Superior temporal gyrus (tissue), 1 donor: ENCODE data around the gene SMARCA4.

Experiments used
- DNase-seq: peaks from one replicate; pipeline ENCODE4 v3.0.0-alpha.2; 2016; ENCODE audit errors: extremely low spot score

Gene SMARCA4

DNA sequence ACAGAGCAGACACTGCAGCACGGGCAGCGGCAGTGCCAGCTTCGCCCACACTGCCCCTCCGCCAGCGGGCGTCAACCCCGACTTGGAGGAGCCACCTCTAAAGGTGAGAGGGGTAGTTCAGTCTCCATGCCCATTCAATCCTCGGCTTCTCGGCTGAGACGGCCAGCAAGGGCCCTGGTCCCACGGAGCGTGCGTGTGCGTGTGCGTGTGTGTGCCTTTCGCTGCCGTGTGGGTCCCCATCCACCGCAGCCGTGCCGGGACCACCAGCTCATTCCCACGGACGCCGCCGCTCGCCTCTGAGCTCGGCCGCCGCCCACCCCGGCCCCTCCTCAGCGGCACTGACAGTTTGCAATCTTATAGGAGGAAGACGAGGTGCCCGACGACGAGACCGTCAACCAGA lies 72.9 kb downstream of the SMARCA4 start:
- DNase-seq = no peak

DNA sequence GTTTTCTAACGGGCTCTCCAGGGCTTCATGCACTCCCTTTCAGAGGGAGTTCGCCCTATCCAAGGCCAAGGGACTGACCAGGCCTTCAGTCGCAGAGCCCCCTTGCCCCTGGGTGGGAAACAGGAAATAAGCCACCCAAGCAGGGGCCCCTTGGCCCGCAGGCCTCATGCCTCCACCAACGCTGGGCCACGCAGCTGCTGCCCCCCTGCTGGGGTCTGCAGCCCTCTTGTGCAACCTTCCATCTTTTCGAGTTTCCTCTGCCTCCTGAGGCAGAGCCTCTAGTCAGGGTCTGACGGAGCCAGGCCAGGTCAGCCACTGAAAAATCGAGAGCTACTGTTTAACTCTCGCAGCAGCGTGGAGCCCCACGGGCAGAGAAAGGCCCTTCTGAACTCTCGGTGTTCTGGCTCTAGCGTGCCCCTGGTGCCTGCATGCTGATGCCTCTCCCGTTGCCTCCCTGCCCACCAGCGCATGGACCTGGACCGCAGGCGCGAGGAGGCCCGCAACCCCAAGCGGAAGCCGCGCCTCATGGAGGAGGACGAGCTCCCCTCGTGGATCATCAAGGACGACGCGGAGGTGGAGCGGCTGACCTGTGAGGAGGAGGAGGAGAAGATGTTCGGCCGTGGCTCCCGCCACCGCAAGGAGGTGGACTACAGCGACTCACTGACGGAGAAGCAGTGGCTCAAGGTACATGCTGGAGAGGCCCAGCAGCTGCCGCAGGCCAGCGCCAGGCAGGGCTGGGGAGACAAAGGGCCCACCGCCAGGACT lies 73.8 kb downstream of the SMARCA4 start:
- no peak for DNase-seq

DNA sequence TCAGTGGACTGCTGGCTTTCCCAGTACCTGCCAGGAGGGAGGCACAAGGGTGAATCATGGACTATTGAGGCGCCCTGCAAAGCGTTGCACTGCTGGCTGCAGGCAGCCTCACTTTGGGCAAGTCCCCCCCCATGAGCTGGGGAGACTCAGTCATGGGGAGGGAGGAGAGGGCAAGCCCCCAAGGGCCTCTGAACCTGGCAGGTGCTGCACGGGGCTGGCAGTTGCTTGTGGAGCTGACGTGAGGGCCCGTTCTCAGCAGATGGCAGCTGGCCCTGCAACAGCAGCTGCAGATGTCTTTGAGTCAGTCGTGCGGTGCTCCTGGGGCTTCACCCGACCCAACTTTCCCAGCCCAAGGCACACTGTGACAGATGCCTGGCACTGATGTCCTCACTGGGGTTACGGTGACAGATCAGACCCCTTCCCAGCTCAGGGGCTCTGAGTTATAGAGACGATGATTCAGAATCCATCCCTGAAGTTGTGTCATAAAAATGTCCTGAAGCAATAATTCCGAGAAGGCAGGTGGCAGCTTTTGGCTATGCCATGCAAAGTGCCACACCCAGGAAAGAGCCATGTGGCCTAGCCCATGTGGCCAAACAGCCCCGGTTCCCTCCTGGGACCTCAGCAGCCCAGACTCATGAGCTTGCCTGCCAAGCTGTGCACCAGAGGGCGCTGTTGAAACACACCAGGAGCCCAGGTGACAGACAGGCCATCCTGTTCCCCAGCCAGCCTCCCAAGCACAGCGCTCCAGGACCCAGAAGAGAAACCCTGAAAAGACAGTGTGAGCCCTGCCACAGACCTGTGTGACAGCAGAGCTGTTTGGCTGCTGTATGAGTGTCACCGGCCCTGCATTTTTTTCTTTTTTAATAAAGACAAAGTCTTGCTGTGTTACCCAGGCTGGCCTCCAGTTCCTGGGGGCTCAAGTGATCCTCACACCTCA lies 74.9 kb downstream of the SMARCA4 start:
- DNase-seq = peak; percentile 81

DNA sequence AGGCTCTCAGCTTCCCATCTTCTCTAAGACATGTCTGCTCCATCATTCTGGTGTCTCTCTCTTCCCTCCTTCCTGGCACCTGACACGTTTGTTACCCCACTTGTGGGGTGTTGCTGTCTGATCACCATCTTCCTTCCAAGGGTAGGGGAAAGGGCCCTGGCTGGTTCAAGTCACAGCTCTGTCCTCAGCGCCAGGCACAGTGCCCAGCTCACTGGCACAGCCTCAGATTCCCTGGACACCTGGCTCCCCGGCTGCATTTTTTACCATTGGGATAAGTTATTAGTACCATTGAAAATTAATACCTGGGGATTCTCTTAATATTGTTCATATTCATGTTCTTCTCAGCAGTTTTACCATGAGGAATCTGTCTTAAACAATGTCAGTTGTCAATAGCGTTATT lies 77.7 kb downstream of the SMARCA4 start:
- no peak for DNase-seq

DNA sequence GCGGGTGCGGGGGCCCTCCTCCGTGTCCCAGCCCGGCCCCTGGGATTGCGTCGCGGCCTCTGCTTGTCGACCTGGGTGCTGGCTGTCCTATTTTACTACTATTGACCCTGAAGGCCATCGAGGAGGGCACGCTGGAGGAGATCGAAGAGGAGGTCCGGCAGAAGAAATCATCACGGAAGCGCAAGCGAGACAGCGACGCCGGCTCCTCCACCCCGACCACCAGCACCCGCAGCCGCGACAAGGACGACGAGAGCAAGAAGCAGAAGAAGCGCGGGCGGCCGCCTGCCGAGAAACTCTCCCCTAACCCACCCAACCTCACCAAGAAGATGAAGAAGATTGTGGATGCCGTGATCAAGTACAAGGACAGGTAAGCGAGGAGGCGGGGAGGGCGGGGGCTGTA lies 80.4 kb downstream of the SMARCA4 start:
- DNase-seq = no peak

DNA sequence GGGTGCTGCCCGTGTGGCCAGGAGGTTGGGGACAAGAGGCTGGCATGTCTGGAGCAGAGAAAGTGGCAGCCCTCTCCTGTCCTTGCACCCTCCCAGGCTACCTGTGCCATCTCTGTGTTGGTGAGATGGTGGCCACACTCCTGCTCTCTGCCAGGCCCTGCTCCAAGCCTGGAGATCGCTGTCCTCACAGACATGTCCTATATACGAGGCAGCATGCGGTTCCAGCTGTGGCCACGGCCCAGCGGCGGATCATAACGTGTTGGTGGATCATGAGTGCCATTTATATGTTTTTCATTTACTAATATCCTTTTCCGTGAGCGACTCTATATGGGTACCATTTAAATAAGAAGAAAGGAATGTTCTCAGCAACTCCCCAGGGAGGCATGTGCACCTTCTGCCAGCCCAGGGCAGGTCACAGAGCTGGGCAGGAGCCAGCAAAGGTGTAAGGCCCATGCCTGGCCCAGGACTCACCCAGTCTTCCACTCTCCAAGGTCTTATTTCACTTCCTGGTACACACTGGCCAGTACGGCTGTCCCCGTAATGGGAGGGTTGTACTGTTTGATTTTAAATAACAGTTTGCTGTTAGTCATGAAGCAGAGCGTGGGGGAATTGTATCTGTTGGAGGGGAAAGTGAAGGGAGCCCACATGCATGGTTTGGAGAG lies 81.3 kb downstream of the SMARCA4 start:
- no peak for DNase-seq

DNA sequence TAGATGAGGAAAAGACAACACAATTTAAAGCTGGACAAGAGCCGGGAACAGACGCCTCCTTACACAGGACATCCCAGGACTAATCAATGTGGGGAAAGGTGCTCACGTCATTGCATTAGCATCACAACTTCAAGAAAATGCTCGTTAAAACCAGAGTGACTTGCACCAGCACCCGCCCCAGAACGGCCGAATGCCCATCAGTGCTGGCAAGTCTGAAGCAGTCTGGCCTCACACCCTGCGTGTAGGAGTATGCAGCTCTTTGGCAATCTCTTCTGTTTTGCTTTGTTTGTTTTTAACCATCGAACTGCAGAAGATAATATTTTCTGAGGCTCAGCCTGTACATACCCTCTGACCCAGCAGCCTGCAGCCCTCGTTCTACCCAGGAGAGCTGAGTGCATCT lies 83.6 kb downstream of the SMARCA4 start:
- no peak for DNase-seq

DNA sequence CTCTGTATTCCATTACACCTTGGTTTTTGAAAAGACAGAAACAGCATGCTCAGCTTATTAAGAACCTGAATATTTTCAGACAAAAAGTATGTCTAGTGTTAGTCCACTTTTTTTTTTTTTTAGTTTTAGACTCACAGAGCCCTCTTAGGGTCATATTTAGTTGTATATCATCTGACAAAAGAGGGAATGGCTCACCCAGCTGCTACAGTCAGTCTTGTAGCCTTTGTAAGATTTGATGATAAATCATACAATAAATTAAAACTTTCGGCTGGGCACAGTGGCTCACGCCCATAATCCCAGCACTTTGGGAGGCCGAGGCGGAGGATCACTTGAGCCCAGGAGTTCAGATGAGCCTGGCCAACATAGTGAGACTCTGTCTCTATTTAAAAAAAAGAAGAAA lies 84.7 kb downstream of the SMARCA4 start:
- no peak for DNase-seq

DNA sequence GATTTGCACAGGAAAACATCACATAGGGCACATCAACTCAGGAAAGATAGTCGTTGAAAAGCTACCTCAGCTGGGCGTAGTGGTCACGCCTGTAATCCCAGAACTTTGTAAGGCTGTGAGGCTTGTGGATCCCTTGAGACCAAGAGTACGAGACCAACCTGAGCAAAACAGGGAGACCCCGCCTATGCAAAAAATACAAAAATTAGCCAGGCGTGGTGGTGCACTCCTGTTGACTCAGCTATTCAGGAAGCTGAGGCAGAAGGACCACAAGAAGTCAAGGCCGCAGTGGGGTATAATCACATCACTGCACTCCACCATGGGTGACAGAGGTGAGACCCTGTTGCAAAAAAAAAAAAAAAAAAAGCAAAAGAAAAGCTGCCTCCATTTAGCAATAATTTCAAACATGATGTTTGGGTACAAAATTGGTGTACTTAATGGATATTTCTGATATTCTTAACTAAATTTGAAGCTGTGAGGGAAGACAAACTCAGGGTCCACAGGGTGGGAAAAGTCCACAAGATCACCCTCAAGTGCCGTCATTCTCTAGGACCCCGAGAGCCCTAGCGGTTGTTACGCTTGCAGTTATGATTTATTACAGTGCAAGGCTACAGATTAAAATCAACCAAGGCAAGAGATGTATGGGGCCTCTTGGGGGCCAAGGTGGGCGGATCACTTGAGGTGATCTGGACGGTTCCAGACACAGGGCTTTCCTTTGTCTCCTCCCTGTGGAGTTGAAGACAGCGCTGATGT lies 86.0 kb downstream of the SMARCA4 start:
- DNase-seq = no peak

DNA sequence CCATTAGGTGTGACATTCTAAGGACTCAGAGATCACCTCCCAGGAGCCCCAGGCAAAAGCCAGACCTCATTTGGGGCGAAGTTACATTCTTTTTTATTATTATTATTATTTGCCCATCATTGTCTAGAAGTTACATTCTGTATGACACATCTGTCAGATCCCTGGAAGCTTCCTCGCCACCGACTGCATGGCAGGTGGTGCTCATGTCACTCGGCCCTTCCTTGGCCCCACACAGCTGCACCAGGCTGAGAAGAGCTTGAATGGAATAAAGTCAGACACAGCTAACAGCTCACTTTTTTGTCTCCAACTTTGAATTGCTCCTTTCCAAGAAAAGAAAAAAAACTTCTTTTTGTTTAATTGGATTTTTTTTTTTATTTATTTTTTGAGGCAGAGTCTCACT lies 87.0 kb downstream of the SMARCA4 start:
- DNase-seq = no peak

DNA sequence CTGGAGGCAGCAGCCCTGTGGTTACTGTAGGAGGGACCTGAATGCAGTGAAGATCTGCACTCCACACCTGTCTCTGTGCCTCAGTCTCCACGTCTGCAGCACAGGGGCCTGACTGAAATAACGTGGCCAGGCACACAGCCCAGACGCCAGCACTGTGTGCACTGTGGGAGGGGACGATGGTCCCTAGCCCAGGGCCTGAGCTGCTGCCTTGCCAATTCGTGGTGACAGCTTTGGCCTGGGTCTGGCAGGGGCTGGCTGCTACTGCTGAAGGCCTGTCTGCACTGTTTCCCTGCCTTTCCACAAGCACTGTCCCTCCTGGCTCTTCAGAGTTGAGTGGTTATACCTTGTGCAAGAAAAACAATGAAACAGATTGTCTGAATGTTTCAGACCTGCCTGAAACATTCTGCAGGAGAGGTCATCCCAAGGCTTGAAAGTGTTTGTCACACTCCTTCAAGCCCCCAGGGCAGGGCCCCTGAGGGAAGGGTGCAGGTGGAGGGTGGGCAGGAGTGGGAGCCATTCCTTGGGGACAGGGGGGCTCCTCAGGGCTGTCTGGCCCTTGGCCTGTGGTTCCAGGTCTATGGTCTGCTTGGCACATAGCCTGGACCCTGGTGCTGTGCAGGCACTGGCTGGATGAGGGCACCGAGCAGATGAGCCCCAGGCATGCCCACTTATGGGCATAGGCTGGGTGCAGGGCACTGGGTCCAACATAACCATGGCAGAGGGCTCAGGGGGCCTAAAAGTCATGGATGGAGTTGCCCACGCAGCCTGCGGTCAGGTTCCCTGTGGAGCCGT lies 89.7 kb downstream of the SMARCA4 start:
- no peak for DNase-seq

DNA sequence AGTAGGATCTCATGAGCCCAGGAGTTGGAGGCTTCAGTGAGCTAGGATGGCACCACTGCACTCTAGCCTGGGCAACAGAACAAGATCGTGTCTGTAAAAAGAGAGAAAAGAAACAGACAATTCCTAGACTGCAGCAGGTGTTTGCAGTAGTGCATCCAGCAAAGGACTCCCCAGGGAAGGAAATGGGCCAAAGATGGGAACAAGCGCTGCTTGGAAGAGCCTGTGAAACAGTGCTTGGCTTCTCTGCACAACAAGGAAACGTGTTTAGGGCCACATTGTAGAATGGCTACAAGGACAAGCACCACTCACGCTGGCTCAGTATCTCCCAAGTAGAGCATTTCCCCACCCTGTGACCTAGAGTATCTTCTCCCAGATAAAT lies 93.0 kb downstream of the SMARCA4 start:
- DNase-seq = no peak

DNA sequence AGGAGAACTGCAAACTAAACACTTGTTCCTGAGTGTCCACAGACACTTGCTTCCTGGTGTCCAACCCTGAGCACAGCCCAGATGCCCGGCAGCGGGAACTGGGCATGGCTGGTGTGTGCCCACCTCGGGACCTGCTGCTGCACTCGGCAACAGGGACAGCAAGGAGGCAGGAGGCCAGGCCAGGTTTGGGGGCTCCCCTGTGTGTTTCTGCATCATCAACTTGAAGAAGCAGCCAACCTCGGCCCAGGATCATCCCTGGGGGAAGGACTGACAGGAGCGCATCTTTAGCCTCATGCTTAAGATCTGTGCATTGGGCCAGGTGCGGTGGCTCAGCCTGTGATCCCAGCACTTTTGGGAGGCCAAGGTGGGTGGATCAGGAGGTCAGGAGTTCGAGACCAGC lies 93.4 kb downstream of the SMARCA4 start:
- DNase-seq = no peak

DNA sequence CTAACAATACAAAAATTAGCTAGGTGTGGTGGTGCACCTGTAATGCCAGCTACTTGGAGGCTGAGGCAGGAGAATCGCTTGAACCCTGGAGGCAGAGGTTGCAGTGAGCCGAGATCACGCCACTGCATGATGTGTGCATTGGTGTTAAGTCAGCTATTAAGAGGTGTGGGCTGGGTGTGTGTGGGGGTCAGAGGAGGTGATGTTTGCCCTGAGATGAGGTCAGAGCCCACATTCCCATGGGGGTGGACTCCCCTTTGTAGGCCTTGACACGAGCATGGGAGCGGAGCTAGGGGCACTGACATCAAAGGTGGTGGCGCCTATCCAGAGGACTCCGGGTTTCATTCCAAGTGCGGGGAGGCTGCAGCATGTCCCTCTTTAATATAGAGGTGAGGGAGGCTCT lies 93.8 kb downstream of the SMARCA4 start:
- DNase-seq = no peak

DNA sequence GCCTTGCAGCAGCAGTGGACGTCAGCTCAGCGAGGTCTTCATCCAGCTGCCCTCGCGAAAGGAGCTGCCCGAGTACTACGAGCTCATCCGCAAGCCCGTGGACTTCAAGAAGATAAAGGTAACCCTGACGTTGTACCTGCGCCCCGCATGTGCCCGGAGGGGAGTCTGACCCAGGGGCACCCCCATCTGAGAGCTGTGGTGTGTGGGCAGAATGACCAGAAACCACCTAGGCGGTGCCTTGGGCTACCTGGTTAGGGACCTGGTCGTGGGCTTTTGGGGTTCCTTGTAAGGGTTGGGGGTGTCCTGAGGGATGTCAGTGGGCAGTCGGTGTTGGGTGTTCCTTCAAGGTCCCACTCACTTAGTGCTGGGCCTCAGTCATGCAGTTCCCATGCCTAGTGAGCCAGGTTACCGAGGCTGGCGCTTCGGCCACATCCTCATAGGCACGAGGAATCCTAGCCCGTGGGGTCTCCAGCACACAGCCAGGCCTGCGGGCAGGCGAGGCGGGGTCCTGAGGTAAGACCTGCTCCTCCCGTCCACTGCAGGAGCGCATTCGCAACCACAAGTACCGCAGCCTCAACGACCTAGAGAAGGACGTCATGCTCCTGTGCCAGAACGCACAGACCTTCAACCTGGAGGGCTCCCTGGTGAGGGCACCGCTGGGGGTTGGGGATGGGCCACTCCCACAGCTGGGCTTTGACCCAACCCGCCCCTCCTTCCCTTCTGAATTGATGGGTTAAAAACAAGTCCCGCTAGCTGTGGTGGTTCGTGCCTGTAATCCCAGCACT lies 97.6 kb downstream of the SMARCA4 start:
- no peak for DNase-seq

DNA sequence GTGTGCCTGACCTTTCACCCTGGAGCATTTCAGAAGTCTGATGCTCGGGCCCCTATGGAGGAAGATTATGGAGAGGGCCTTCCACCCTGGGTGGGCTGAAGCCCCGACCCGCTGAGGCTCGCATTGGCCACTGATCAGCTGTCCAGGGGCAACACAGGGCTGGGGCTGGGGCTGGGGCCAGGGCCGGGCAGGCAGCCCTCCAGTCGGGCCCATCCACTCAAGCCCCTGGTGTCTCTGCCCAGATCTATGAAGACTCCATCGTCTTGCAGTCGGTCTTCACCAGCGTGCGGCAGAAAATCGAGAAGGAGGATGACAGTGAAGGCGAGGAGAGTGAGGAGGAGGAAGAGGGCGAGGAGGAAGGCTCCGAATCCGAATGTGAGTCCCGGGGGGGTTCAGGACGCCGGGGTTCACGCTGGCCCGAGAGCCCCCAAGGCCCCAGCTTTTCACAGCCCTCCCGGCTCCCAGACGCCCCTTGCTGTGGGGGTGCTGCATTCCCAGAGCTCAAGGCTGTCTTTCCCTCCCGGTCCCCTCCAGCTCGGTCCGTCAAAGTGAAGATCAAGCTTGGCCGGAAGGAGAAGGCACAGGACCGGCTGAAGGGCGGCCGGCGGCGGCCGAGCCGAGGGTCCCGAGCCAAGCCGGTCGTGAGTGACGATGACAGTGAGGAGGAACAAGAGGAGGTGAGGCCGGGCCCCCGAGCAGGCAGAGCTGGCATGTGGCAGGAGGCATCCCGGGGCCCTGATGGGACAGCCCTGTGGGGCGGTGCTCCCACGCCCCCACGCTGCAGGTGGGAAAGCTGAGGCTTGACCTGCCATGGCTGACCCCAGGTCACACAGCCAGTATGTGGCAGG lies 98.9 kb downstream of the SMARCA4 start:
- DNase-seq = no peak

DNA sequence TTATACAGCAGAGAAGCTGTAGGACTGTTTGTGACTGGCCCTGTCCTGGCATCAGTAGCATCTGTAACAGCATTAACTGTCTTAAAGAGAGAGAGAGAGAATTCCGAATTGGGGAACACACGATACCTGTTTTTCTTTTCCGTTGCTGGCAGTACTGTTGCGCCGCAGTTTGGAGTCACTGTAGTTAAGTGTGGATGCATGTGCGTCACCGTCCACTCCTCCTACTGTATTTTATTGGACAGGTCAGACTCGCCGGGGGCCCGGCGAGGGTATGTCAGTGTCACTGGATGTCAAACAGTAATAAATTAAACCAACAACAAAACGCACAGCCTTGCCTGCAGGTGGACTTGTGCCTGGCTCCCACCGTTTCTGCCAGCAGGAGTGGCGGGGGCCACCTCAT lies 101.1 kb downstream of the SMARCA4 start:
- DNase-seq = no peak

DNA sequence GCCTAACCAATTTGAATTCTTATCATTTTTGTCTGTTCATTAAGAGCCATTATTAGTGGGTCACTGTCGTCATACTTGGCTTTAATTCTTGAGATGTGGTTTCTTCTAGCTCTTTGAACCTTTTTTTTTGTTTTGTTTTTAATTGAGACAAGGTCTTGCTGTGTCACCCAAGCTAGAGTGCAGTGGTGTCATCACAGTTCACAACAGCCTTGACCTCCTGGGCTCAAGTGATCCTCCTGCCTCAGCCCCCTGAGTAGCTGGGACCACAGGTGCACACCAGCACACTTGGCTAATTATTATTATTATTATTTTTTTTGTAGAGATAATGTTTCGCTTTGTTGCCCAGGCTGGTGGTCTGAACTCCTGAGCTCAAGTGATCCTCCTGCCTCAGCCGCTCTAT lies 102.6 kb downstream of the SMARCA4 start:
- no peak for DNase-seq

DNA sequence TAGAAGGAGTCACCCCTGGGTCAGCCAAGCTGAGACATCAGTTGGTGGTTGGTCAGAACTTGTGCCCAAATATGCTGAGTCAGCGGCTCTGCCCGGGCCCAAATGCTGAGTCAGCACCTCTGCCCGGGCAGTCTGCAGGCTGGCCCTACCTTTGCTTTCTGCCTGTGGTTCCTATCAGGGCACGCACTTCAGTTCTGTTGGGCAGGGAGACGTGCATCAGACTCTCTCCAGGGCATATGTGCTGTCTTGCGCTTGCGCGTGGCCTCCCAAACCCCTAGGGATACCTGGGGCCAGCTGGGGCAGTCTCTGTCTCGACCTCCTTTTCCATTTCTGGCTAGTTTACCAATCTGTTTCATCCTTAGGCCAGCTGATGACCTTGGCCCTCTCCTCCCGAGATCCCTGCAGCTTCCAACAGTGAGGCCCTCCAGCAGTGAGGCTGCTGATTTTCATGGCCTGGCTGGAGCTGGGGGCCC lies 104.0 kb downstream of the SMARCA4 start:
- no peak for DNase-seq
